GM23248 (cell line): ENCODE results near the gene ZNF880. TPM values are rescaled to one million over a fixed set of nuclear protein-coding genes. Genes with fewer than 3 reads are reported as not detected.

Source experiments
- DNase-seq: peaks from one replicate; pipeline ENCODE4 v3.0.0-alpha.2; 2015
- H2AFZ ChIP-seq: fragments of 200-600 bp; sonication (generic); 2 replicates; pipeline ENCODE4 v1.6.1; 2016; ENCODE audit warnings: antibody characterized with exemption
- H3F3A ChIP-seq: fragments of 200-600 bp; sonication (generic); 2 replicates; pipeline ENCODE4 v1.6.1; 2016; ENCODE audit warnings: mild to moderate bottlenecking, antibody characterized with exemption, mixed run types; ENCODE audit not compliant: insufficient read depth
- H3K27ac ChIP-seq: fragments of 200-600 bp; sonication (generic); 2 replicates; pipeline ENCODE4 v1.5.1; 2016; ENCODE audit warnings: mild to moderate bottlenecking
- H3K27me3 ChIP-seq: fragments of 200-600 bp; sonication (generic); replicated peaks from 2 replicates; pipeline ENCODE4 v1.6.1; 2016; ENCODE audit warnings: mild to moderate bottlenecking; ENCODE audit not compliant: insufficient read depth
- H3K36me3 ChIP-seq: fragments of 200-600 bp; sonication (generic); 2 replicates; pipeline ENCODE4 v1.6.1; 2016; ENCODE audit warnings: low read depth, mild to moderate bottlenecking
- H3K4me1 ChIP-seq: fragments of 200-600 bp; sonication (generic); 2 replicates; pipeline ENCODE4 v1.6.1; 2016; ENCODE audit warnings: mild to moderate bottlenecking; ENCODE audit not compliant: insufficient read depth
- H3K4me2 ChIP-seq: fragments of 200-600 bp; sonication (generic); one replicate; pipeline ENCODE4 v1.6.1; 2016; ENCODE audit warnings: mild to moderate bottlenecking; ENCODE audit not compliant: unreplicated experiment
- H3K4me3 ChIP-seq: fragments of 200-600 bp; sonication (generic); 2 replicates; pipeline ENCODE4 v1.5.1; 2016; ENCODE audit warnings: mild to moderate bottlenecking
- H3K79me2 ChIP-seq: fragments of 200-600 bp; sonication (generic); 2 replicates; pipeline ENCODE4 v1.6.1; 2016; ENCODE audit warnings: mild to moderate bottlenecking; ENCODE audit not compliant: insufficient read depth
- H3K9ac ChIP-seq: fragments of 200-600 bp; sonication (generic); 2 replicates; pipeline ENCODE4 v1.6.1; 2016; ENCODE audit warnings: mild to moderate bottlenecking
- H3K9me2 ChIP-seq: fragments of 200-600 bp; sonication (generic); 2 replicates; pipeline ENCODE4 v1.6.1; 2016; ENCODE audit warnings: mixed run types, mild to moderate bottlenecking, moderate library complexity; ENCODE audit not compliant: insufficient read depth
- H3K9me3 ChIP-seq: fragments of 200-600 bp; sonication (generic); one replicate; pipeline ENCODE4 v1.6.1; 2017; ENCODE audit warnings: low read depth
- H4K20me1 ChIP-seq: fragments of 200-600 bp; sonication (generic); 2 replicates; pipeline ENCODE4 v1.6.0; 2016; ENCODE audit not compliant: insufficient read depth
- EZH2 ChIP-seq: fragments of 200-600 bp; sonication (generic); IDR thresholded peaks from 2 replicates; pipeline ENCODE4 v1.6.1; 2018; ENCODE audit warnings: antibody characterized with exemption, mild to moderate bottlenecking; ENCODE audit not compliant: insufficient read depth, poor library complexity, severe bottlenecking
- EZH2phosphoT487 ChIP-seq: fragments of 200-600 bp; sonication (generic); IDR thresholded peaks from 2 replicates; pipeline ENCODE4 v1.6.1; 2018; ENCODE audit warnings: antibody characterized with exemption, moderate library complexity, mild to moderate bottlenecking, low read depth; ENCODE audit not compliant: insufficient read depth
- WGBS, 2 experiments: methylation state at CpG; one replicate each; pipeline ENCODE4 v1.1.6; 2015 to 2017; ENCODE audit warnings: low lambda C conversion rate in 2 of 2, low coverage in 1 of 2; ENCODE audit errors: missing lambda C conversion rate in 2 of 2; 5-methylcytosine and 5-hydroxymethylcytosine counted together
- in situ Hi-C: fragments of 300-500 bp; cut with MboI; formaldehyde crosslinking; loops from 2 replicates; pipeline ENCODE4 v1.15.0; 2020
- polyA plus RNA-seq: library from polyadenylated mRNA; unstranded; fragments of >200 nt; fragmentation: Nextera tagmentation; extraction: Ambion mirVana; gene quantifications from 2 replicates; pipeline ENCODE4 v1.2.1, GENCODE V29; 2016
- total RNA-seq: library from RNA; depleted of rRNA; stranded (reverse); fragments of >200 nt; shearing (Covaris generic); gene quantifications from 2 replicates; pipeline ENCODE4 v1.2.3, GENCODE V29; 2014

The ZNF880 gene
- total and polyA plus RNA-seq, 2 experiments from 2014 or later = 22.0 to 30.7 TPM

- in situ Hi-C loops = no loop called here
- H3K27me3 ChIP-seq = no peaks in the 10 kb centered on the region
- H4K20me1 ChIP-seq = no peaks in the 10 kb centered on the region
- H3K27ac ChIP-seq = peak within 1 kb of the TSS; percentile 94
- no peak for TF ChIP-seq EZH2phosphoT487
- TF ChIP-seq EZH2 = no peak
- H3K4me1 ChIP-seq = no peaks in the 10 kb centered on the region
- peaks cover 45% of the 10 kb centered on the region for H3K79me2 ChIP-seq
- peak within 1 kb of the TSS; percentile 98 for H2AFZ ChIP-seq
- H3K36me3 ChIP-seq = peaks cover 26% of the 10 kb centered on the region
- H3K9ac ChIP-seq = peak within 1 kb of the TSS; percentile 96
- 2 to 3% methylated on average over 35 to 36 of the region's 36 CpGs for WGBS, 2 experiments
- H3K9me3 ChIP-seq = no peaks in the 10 kb centered on the region
- DNase-seq = peak; percentile 99
- 0 out of 2 replicates have a peak, but pooled peaks cover 6% of the 10 kb centered on the region for H3F3A ChIP-seq
- peak within 1 kb of the TSS; percentile 100 for H3K4me2 ChIP-seq
- H3K4me3 ChIP-seq = peak within 1 kb of the TSS; percentile 94
- no peaks in the 10 kb centered on the region for H3K9me2 ChIP-seq
These were observed 27.8 kb downstream of the ZNF880 start, which contains the start of gene ZNF528 for GRCh38 chr19:52397310-52398080. ZNF528 (plus strand) TSS chr19:52397849; CDS start chr19:52402014, 4,165 bp downstream.

GRCh38 chr19:52398081-52398441, 28.3 kb downstream of the ZNF880 start:
- H3K4me3 ChIP-seq = peak overlapping the region; percentile 94
- no peaks in the 10 kb centered on the region for H3K27me3 ChIP-seq
- peaks cover 45% of the 10 kb centered on the region for H3K79me2 ChIP-seq
- peak overlapping the region; percentile 100 for H3K4me2 ChIP-seq
- no peaks in the 10 kb centered on the region for H3K9me3 ChIP-seq
- H3K9me2 ChIP-seq = no peaks in the 10 kb centered on the region
- no peaks in the 10 kb centered on the region for H3K4me1 ChIP-seq
- peaks cover 32% of the 10 kb centered on the region for H3K36me3 ChIP-seq
- peak; percentile 59 for DNase-seq
- in situ Hi-C loops = no loop called here
- H4K20me1 ChIP-seq = no peaks in the 10 kb centered on the region
- WGBS, 2 experiments = 1 to 2% methylated on average over 14 of the region's 14 CpGs
- H3K9ac ChIP-seq = peak overlapping the region; percentile 96
- 0 out of 2 replicates have a peak, but pooled peaks cover 6% of the 10 kb centered on the region for H3F3A ChIP-seq
- no peak for TF ChIP-seq EZH2
- TF ChIP-seq EZH2phosphoT487 = no peak
- peak overlapping the region; percentile 94 for H3K27ac ChIP-seq
- H2AFZ ChIP-seq = peak overlapping the region; percentile 98

GRCh38 chr19:52410276-52410675, 40.6 kb downstream of the ZNF880 start:
- in situ Hi-C loops = no loop called here
- Histone ChIP-seq H3K36me3 (peaks cover 93% of the 10 kb centered on the region), H3K79me2 (no peaks in the 10 kb centered on the region), H3K4me3 (no peak overlapping the region), H3F3A (no peaks in the 10 kb centered on the region), H3K9me3 (no peaks in the 10 kb centered on the region), H2AFZ (no peak overlapping the region), H3K4me1 (no peaks in the 10 kb centered on the region), H3K27ac (no peak overlapping the region), H3K9me2 (no peaks in the 10 kb centered on the region), H3K27me3 (no peaks in the 10 kb centered on the region), H3K4me2 (no peak overlapping the region), H3K9ac (no peak overlapping the region), H4K20me1 (no peaks in the 10 kb centered on the region)
- DNase-seq = no peak
- TF ChIP-seq EZH2 (no peak), EZH2phosphoT487 (no peak)
- 96 to 99% methylated on average over 6 of the region's 6 CpGs for WGBS, 2 experiments

- Histone ChIP-seq H3K9me2 (no peaks in the 10 kb centered on the region), H3K27me3 (no peaks in the 10 kb centered on the region), H2AFZ (no peak overlapping the region), H3K4me2 (no peak overlapping the region), H3K9me3 (peaks cover 8% of the 10 kb centered on the region), H3K4me3 (no peak overlapping the region), H3K79me2 (no peaks in the 10 kb centered on the region), H4K20me1 (no peaks in the 10 kb centered on the region), H3K4me1 (no peaks in the 10 kb centered on the region), H3K27ac (no peak overlapping the region), H3K36me3 (peaks cover 45% of the 10 kb centered on the region), H3K9ac (no peak overlapping the region), H3F3A (no peaks in the 10 kb centered on the region)
- 83 to 87% methylated on average over 5 of the region's 5 CpGs for WGBS, 2 experiments
- TF ChIP-seq EZH2phosphoT487 (no peak), EZH2 (no peak)
- in situ Hi-C loops = no loop called here
- no peak for DNase-seq
These were observed 46.0 kb downstream of the ZNF880 start for GRCh38 chr19:52415711-52416110.
